WTC11 (cell line): Measurements from ENCODE around the gene ATP8B4. TPM values are rescaled to one million over a fixed set of nuclear protein-coding genes. Genes with fewer than 3 reads are reported as not detected.

Source experiments
- ATAC-seq: fragments of 200-7000 bp; cut with Tn5 transposase; 2 replicates; pipeline ENCODE4 v1.10.0; 2021; ENCODE audit warnings: mild to moderate bottlenecking, moderate library complexity
- CTCF ChIA-PET: fragments of 300-600 bp; sonication (Branson Sonifier 250); formaldehyde crosslinking; loops from one replicate; lab custom pipeline; 2021; ENCODE audit warnings: antibody characterized with exemption; lab: Charles Lee
- POLR2A ChIA-PET: fragments of 350-600 bp; sonication (Branson Sonifier 250); formaldehyde crosslinking; loops from one replicate; lab custom pipeline; 2021; ENCODE audit warnings: antibody characterized with exemption; lab: Charles Lee
- DNase-seq: peaks from one replicate; pipeline ENCODE4 v3.0.0; 2021; ENCODE audit warnings: low spot score
- H3K27ac Mint-ChIP-seq: 2 replicates; pipeline ENCODE4 v1.8.0; 2021; ENCODE audit warnings: mixed read lengths
- H3K27me3 Mint-ChIP-seq: 2 replicates; pipeline ENCODE4 v1.8.0; 2021; ENCODE audit warnings: low read depth, mild to moderate bottlenecking, moderate library complexity, mixed read lengths
- H3K36me3 Mint-ChIP-seq: 2 replicates; pipeline ENCODE4 v1.8.0; 2021; ENCODE audit warnings: mixed read lengths
- H3K4me1 Mint-ChIP-seq: 2 replicates; pipeline ENCODE4 v1.8.0; 2022; ENCODE audit warnings: mixed read lengths
- H3K4me3 Mint-ChIP-seq: 2 replicates; pipeline ENCODE4 v1.8.0; 2021; ENCODE audit warnings: mild to moderate bottlenecking, moderate library complexity, mixed read lengths
- H3K9me3 Mint-ChIP-seq: 2 replicates; pipeline ENCODE4 v1.8.0; 2021; ENCODE audit warnings: mixed read lengths
- E2F1 ChIP-seq: sonication (generic); formaldehyde crosslinking; IDR thresholded peaks from 2 replicates; pipeline ENCODE4 v1.8.0; 2022; ENCODE audit warnings: mild to moderate bottlenecking, missing genetic modification reagents
- ELF4 ChIP-seq: sonication (generic); formaldehyde crosslinking; IDR thresholded peaks from 2 replicates; pipeline ENCODE4 v1.8.1; 2022; ENCODE audit warnings: low read depth, mild to moderate bottlenecking, moderate library complexity, missing genetic modification reagents
- EMX1 ChIP-seq: fragments of 250-450 bp; sonication (Bioruptor Pico); IDR thresholded peaks from 2 replicates; pipeline ENCODE4 v1.8.0; 2021; ENCODE audit warnings: mild to moderate bottlenecking
- ESRRA ChIP-seq: sonication (generic); formaldehyde crosslinking; IDR thresholded peaks from 2 replicates; pipeline ENCODE4 v1.8.1; 2022; ENCODE audit warnings: mild to moderate bottlenecking, missing genetic modification reagents, borderline replicate concordance
- MXD4 ChIP-seq: fragments of 250-450 bp; sonication (Bioruptor Pico); IDR thresholded peaks from 2 replicates; pipeline ENCODE4 v1.8.0; 2021; ENCODE audit warnings: mild to moderate bottlenecking, moderate library complexity, borderline replicate concordance
- NFE2L1 ChIP-seq: sonication (generic); formaldehyde crosslinking; IDR thresholded peaks from 2 replicates; pipeline ENCODE4 v1.8.1; 2023; ENCODE audit warnings: missing genetic modification reagents
- OVOL2 ChIP-seq: fragments of 250-450 bp; sonication (Bioruptor Pico); IDR thresholded peaks from 2 replicates; pipeline ENCODE4 v1.9.0; 2021; ENCODE audit warnings: mild to moderate bottlenecking, borderline replicate concordance
- RORB ChIP-seq: fragments of 250-450 bp; sonication (Bioruptor Pico); IDR thresholded peaks from 2 replicates; pipeline ENCODE4 v1.9.0; 2021; ENCODE audit warnings: mild to moderate bottlenecking
- SP1 ChIP-seq: sonication (generic); formaldehyde crosslinking; conservative IDR thresholded peaks from 2 replicates; pipeline ENCODE4 v1.8.1; 2022; ENCODE audit warnings: missing genetic modification reagents
- STAT6 ChIP-seq: sonication (generic); formaldehyde crosslinking; conservative IDR thresholded peaks from 2 replicates; pipeline ENCODE4 v1.8.1; 2023; ENCODE audit warnings: mild to moderate bottlenecking, low read depth, missing genetic modification reagents, moderate library complexity
- TEAD4 ChIP-seq: sonication (generic); formaldehyde crosslinking; IDR thresholded peaks from 2 replicates; pipeline ENCODE4 v1.8.0; 2022; ENCODE audit warnings: mild to moderate bottlenecking, missing genetic modification reagents
- ZNF232 ChIP-seq: sonication (generic); formaldehyde crosslinking; IDR thresholded peaks from 2 replicates; pipeline ENCODE4 v1.8.0; 2022; ENCODE audit warnings: mild to moderate bottlenecking, missing genetic modification reagents
- ZNF317 ChIP-seq: sonication (generic); formaldehyde crosslinking; IDR thresholded peaks from 2 replicates; pipeline ENCODE4 v1.8.1; 2023; ENCODE audit warnings: low read depth, mild to moderate bottlenecking, moderate library complexity, missing genetic modification reagents, borderline replicate concordance
- ZNF416 ChIP-seq: fragments of 250-450 bp; sonication (Bioruptor Pico); IDR thresholded peaks from 2 replicates; pipeline ENCODE4 v1.9.0; 2021; ENCODE audit warnings: mild to moderate bottlenecking, inconsistent platforms
- ZSCAN18 ChIP-seq: fragments of 250-450 bp; sonication (Bioruptor Pico); IDR thresholded peaks from 2 replicates; pipeline ENCODE4 v2.1.2; 2022; ENCODE audit warnings: mild to moderate bottlenecking, moderate library complexity
- total RNA-seq: library from RNA; stranded (reverse); gene quantifications from 3 replicates; pipeline ENCODE4 v1.2.3, GENCODE V29; 2021
- TF ChIP-seq, protein P1 (sequence below): fragments of 250-450 bp; sonication (Bioruptor Pico); IDR thresholded peaks from 2 replicates; pipeline ENCODE4 v1.9.0; 2021; ENCODE audit warnings: mild to moderate bottlenecking
- TF ChIP-seq, protein P2 (sequence below): fragments of 250-450 bp; sonication (Bioruptor Pico); IDR thresholded peaks from 2 replicates; pipeline ENCODE4 v1.9.0; 2021; ENCODE audit warnings: moderate library complexity, mild to moderate bottlenecking, inconsistent platforms, borderline replicate concordance

The ATP8B4 gene
- total RNA-seq, 1 experiment from 2014 or later: 0.37 TPM

DNA sequence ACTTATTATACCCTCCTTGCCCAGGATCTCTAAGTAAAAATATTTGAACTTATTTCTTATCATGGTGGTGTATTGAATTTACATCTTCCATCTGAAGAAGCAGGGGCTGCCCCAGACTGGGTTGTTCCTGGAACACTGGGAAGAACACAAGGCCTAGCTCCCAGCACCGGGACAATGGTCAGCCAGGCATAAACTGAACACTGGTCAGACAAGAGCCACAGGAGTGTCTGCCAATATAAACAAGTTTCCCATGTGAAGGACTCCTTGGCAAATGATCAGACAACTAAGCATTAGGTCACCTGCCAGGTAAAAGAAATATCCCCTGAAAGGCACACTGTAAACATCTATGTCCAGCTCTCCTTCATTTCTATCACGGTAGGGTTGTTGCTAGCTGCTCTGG lies 172.4 kb downstream of the ATP8B4 start (continued):
- TF ChIP-seq ELF4 (CRISPR knock-in tag) (no peak), STAT6 (CRISPR knock-in tag) (no peak), E2F1 (CRISPR knock-in tag) (no peak)

DNA sequence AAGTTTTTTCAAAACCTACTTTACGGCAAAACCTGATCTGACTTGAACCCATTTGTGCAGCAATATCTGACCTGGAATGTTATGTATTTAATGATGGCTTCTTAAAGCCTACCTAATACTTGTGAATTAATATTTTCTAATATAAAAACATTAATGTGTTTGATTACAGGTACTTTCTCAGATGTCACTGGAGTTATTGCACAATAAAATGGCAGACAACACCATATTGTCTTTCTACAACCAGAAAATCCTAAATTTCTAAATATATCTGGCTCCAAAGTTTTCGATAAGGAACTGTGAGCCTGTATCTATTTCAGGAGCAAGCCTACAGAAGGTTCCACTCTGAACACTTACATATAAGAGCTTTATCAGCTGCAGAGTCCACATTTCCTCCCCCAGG lies 184.5 kb downstream of the ATP8B4 start:
- no peaks in the 10 kb centered on the region for H3K9me3 Mint-ChIP-seq
- POLR2A ChIA-PET: no interaction called here
- H3K27me3 Mint-ChIP-seq: no peaks in the 10 kb centered on the region
- TF ChIP-seq OVOL2 (CRISPR knock-in tag) (no peak), RORB (CRISPR knock-in tag) (no peak)
- TF ChIP-seq, all 79 proteins: peak for 0
- ATAC-seq: no peak
- H3K36me3 Mint-ChIP-seq: no peaks in the 10 kb centered on the region
- CTCF ChIA-PET: no interaction called here
- DNase-seq: no peak
- no peaks in the 10 kb centered on the region for H3K4me1 Mint-ChIP-seq
- H3K4me3 Mint-ChIP-seq: no peak overlapping the region
- H3K27ac Mint-ChIP-seq: no peak overlapping the region

- Mint-ChIP-seq H3K27ac (no peak overlapping the region), H3K4me1 (peaks cover 14% of the 10 kb centered on the region), H3K9me3 (no peaks in the 10 kb centered on the region), H3K27me3 (no peaks in the 10 kb centered on the region)
- no peak for DNase-seq
- ChIA-PET POLR2A (no interaction called here), CTCF (interaction anchor here (0.6 kb wide), 1 partner anchor 958 kb away, joined by 4 read pairs; no protein-coding TSS in a partner anchor)
- TF ChIP-seq MXD4 (no peak), E2F1 (CRISPR knock-in tag) (no peak), TEAD4 (no peak), ZNF317 (CRISPR knock-in tag) (no peak)
- TF ChIP-seq, all 79 proteins: peak for 0
- H3K36me3 Mint-ChIP-seq: no peaks in the 10 kb centered on the region
- no peak for ATAC-seq
- H3K4me3 Mint-ChIP-seq: no peak overlapping the region
Observed at GRCh38 chr15:49927189-49927861, 191.7 kb downstream of the ATP8B4 start.

DNA sequence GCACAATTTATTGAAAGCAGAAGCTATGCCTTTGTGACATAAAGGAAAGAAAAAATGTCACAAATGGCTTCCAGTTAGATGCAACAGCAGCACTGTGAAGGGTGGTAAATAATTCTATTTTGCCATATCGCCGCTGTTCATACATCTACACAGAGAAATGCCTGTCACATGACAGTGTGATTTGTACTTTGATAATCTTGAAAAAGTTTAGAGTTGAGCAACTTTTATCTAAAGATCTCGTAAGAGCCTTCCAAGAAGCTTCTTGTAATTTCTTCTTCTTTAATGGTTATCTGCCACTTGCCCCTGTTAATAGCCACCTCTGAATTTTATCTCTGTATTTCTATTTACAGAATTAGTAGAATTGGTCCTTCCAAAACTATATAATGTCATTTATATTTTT lies 192.3 kb downstream of the ATP8B4 start:
- Mint-ChIP-seq H3K4me3 (no peak overlapping the region), H3K36me3 (no peaks in the 10 kb centered on the region), H3K9me3 (no peaks in the 10 kb centered on the region), H3K27ac (no peak overlapping the region)
- CTCF ChIA-PET: no interaction called here
- no peak for ATAC-seq
- no peak for DNase-seq
- no peak for TF ChIP-seq EMX1 (CRISPR knock-in tag)
- no peak for TF ChIP-seq NFE2L1
- TF ChIP-seq, protein P1, sequence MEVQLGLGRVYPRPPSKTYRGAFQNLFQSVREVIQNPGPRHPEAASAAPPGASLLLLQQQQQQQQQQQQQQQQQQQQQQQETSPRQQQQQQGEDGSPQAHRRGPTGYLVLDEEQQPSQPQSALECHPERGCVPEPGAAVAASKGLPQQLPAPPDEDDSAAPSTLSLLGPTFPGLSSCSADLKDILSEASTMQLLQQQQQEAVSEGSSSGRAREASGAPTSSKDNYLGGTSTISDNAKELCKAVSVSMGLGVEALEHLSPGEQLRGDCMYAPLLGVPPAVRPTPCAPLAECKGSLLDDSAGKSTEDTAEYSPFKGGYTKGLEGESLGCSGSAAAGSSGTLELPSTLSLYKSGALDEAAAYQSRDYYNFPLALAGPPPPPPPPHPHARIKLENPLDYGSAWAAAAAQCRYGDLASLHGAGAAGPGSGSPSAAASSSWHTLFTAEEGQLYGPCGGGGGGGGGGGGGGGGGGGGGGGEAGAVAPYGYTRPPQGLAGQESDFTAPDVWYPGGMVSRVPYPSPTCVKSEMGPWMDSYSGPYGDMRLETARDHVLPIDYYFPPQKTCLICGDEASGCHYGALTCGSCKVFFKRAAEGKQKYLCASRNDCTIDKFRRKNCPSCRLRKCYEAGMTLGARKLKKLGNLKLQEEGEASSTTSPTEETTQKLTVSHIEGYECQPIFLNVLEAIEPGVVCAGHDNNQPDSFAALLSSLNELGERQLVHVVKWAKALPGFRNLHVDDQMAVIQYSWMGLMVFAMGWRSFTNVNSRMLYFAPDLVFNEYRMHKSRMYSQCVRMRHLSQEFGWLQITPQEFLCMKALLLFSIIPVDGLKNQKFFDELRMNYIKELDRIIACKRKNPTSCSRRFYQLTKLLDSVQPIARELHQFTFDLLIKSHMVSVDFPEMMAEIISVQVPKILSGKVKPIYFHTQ: no peak
- no peak for TF ChIP-seq ESRRA (CRISPR knock-in tag)
- no peak for TF ChIP-seq ZNF232 (CRISPR knock-in tag)
- no peak for TF ChIP-seq E2F1 (CRISPR knock-in tag)
- no peak for TF ChIP-seq MXD4
- TF ChIP-seq ZSCAN18 (CRISPR knock-in tag): no peak
- no peak for TF ChIP-seq RORB (CRISPR knock-in tag)
- TF ChIP-seq ZNF416: no peak
- TF ChIP-seq, protein P2, sequence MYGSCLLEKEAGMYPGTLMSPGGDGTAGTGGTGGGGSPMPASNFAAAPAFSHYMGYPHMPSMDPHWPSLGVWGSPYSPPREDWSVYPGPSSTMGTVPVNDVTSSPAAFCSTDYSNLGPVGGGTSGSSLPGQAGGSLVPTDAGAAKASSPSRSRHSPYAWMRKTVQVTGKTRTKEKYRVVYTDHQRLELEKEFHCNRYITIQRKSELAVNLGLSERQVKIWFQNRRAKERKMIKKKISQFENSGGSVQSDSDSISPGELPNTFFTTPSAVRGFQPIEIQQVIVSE (CRISPR knock-in tag): no peak
- no peak for TF ChIP-seq SP1 (CRISPR knock-in tag)
- TF ChIP-seq, all 79 proteins: peak for 0
- POLR2A ChIA-PET: no interaction called here
- H3K4me1 Mint-ChIP-seq: peaks cover 16% of the 10 kb centered on the region
- H3K27me3 Mint-ChIP-seq: no peaks in the 10 kb centered on the region
